HG03520 (cell line): Measurements from ENCODE around the gene DNAJB6.

ENCODE experiments used
- ATAC-seq: cut with Tn5 transposase; IDR thresholded peaks from one replicate; pipeline ENCODE4 v1.9.1; 2021; ENCODE audit warnings: mild to moderate bottlenecking, moderate library complexity; ENCODE audit not compliant: unreplicated experiment

Gene DNAJB6

DNA sequence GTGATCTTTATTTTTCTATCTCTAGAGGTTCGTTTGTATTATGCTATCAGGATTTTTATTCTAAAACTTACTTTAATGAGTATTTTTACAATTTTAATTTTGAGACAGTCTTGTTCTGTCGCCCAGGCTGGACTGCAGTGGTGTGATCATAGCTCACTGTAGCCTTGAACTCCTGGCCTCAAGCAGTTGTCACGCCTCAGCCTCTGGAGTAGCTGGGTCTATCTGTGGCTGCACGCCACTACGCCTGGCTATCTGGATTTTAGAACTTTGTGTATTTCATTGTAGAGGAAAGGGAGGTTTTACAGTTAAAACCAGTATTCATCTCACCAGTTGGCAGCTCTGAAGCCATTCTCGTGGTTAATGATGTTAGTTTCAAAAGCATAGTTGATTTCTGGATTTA, 25.9 kb downstream of the DNAJB6 start:
- ATAC-seq, result no peak

DNA sequence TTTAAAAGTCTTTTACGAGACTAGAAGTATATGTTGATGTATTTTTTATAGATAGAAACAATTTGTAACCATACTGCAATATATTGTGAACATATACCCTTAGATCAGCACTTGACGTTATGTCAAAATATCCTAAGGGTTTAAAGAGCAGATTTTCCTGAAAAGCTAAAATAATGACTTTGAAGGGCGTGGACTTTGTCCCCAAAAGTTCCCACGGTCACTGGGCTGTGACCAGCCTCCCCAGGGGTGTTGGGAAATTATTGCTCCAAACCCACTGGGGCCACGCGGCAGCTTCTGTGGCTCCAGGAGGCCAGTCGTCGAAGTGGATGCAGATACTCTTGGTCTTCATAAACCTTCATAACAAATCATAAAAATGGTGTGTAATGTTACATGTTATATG, 29.9 kb downstream of the DNAJB6 start:
- ATAC-seq, result no peak

DNA sequence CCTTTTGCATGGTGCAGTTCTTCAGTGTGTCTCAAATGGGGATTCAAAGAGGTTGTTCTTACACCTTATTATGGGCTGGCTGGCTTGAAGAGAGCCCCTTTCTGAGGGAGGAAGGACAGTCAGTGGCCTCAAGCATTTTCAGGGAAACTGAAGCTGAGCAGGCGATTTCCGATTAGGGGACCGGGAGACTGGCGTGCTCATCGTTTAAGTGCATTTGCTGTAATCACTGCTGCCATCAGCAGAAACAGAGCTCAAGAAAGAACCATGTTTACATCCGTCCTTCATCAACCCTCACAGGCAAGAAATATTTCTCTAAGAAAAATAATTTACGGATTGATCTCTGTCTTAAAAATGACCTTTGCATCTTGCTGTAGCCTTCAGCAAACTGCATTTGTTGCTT, 32.2 kb downstream of the DNAJB6 start:
- ATAC-seq, result no peak

DNA sequence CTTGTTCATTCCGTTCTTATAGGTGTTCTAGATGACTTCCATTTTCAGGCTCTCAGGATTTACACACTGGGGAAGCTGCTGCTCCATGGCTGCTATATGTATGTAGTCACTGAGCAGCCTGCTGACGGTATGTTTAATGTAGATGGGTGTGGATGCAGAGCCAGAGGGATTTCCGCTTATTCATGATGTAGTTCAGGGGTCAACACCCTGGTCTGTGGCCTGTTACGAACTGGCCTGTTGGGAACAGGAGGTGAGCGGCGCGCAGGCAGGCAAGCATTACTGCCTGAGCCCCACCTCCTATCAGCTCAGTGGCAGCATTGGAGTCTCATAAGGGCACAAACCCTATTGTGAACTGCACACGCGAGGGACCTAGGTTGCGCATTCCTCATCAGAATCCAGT, 33.9 kb downstream of the DNAJB6 start:
- no peak for ATAC-seq

DNA sequence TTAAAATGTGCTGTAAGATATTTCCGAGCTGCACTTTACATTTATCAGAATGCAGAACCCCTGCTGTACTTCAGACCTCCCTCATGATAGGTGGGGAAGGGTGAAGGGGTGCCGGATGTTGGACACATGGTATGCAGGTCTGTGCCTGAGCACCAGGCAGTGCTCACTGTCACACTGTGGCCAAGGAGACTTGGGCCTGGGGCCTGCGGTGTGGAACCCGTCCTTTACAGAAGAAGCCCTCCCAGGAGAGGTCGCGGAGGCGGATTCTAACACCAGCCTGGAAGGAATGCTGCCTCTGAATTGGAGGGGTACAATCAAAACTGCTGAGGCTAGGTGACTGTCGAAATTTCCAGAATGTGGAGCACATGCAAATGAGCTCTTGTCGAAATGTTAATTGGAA, 34.5 kb downstream of the DNAJB6 start:
- no peak for ATAC-seq

DNA sequence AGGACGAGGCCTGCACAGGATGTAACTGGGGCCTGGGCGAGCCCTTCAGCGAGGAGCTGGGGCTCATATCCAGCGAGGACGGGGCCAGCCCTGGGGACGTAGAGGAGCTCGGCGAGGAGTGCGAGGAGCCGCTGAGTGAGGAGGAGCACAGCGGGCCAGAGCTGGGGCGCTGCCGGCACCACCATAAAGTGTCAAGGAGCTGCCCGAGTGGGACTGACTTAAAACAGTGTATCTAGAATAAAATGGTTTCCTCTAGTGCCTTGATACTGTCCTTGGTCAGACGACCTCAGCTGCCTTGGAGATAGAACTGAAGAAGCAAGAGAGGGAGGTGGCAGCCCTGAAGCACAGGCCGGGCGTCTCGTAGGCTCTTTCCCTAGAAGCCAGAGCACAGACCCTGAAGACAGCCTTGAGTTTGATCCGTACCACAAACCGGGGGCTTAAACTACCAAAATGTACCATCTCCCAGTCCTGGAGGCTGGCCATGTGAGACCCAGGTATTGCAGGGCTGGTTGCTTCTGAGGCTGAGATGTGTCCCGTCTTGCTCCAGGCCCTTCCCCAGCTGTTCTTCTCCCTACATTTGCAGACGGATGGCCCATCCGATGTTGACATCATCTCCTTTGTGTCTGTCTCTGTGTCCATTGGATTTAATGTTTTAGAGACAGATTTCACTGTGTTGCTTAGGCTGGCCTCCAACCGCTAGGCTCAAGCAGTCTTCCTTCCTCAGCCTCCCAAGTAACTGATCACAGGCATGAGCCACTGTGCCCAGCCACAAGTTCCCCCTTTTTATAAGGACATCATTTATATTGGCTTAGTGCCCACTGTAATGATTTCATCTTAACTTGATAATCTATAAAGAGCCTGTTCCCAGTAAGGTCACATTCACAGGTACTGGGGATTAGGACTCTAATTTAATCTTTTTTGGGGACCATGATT, 35.8 kb downstream of the DNAJB6 start:
- ATAC-seq, result no peak

DNA sequence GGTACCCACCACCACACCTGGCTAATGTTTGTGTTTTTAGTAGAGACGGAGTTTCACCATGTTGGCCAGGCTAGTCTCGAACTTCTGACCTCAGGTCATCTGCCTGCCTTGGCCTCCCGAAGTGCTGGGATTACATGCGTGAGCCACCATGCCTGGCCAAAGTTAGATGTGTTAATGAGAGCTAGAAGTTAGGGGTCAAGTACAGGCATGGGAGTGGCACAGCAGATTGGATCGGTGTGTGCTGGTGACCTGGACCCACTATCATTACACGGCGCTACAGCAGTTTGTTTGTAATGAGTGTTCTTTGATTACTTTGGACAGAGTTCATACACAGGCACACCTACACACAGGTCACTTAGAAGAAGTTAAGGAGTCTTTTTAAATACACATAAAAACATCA, 36.7 kb downstream of the DNAJB6 start:
- ATAC-seq, result no peak

DNA sequence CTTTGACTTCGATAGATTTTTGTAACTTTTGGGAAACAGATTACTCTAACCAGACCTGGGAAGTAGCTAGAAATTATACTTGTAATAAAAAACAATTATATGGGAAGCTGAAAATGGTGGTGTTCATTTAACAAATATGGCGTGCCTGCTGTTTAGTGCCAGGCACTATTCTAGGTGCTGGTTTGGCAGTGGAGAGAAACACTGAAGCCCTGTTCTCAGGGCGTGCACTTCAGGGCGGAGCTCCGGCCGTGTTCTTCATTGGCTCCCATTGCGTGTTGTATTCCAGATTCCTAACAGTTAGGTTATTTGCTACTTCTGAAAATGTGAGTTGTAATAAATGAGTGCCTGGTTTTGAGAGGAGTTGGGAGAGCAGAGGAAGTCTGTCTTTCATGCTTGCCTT, 38.6 kb downstream of the DNAJB6 start:
- ATAC-seq, result no peak

DNA sequence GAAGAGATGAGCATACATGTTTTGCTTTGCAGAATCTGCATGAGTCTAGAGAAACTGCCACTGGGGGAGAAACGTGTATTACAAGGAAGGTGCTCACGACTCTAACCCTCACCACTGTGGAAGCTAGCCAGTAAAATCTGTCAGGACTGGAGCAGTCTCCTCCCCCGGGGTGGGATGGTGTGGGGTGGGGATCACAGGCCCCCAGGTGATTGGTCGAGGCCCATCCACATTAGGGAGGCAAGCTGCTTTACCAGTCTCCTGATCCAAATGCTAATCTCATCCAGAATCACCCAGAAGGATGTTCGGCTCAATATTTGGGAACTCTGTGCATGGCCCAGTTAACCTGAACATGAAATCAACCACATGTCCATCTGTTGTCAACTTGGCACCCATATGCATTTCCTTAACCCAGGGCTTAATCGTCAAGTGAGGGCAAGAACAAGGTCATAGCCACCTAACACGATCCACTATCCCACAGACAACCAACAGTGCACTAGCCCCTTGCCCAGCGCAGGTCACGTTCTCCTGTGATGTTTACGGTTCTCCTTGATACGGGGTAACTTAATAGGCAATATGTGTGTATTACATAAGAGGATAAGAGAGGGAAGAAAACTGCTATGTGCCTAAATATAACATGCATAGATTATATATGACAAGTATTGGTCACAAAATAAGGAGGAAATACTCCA, 40.8 kb downstream of the DNAJB6 start:
- ATAC-seq, result no peak

DNA sequence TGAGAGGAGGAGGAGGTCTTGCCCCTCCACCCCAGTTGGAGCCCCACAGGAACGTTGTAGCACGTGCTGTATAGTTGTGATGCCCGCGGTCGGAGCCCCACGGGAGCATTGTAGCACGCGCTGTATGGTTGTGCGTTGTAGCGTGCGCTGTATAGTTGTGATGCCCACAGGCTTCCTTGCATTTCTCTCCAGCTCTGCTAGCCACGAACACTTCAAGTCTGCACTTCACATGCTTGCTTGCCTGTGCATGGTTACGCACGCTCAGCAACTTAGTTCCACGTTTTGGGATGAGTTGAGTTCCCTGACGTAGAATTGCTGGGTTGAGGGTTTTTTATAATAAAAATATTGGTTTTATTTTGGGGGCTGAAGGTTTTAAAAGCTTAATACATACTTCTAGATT, 41.6 kb downstream of the DNAJB6 start:
- no peak for ATAC-seq

DNA sequence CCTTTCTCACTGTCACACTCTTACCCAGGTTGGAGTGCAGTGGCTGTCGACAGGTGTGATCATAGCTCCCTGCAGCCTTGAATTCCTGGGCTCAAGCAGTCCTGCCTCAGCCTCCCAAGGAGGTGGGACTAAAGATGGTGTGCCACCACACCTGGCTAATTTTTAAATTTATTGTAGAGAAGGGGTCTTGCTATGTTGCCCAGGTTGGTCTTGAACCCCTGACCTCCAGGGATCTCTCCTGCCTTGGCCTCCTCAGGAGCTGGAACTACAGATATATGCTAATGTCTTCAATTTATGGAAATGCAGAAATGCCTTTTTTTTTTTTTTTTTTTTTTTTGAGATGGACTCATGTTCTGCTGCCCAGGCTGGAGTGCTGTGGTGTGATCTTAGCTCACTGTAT, 42.7 kb downstream of the DNAJB6 start:
- ATAC-seq, result no peak

DNA sequence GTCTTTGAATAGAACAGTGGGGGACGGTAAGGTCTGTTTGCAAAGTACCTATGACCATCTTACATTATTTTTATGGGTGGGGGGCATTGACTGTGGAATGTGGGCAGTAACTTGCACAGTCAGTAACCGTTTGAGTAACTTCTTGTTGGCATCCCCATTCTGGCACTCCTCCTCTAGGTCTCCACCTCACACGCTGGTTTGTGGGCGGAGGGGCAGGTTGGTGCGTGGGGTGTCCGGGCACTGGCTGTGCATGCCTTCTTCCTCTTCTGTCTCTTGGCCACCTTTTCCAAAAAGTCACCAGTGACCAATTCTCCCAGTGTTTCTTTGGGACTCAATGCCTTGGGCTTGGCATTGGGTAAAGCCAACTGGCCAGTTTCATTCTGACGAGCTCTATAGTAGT, 43.6 kb downstream of the DNAJB6 start:
- ATAC-seq, result no peak

DNA sequence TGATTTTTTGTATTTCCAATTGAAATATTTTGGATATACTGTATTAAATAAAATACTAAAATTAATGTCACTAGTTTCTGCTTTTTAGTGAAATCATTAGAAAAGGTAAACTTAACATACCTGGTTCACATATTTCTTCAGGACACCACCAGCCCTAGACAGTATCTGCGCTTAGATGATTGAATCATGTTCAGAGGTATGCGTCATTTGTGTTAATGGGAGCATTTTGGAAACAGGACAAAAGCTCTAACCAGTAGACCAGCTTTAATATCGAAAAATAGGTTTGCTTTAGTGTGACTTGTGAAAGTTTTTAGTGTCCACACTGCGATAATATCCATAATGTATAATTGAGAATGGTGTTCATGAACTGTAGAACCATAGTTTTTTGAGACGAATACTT, 47.1 kb downstream of the DNAJB6 start:
- no peak for ATAC-seq

DNA sequence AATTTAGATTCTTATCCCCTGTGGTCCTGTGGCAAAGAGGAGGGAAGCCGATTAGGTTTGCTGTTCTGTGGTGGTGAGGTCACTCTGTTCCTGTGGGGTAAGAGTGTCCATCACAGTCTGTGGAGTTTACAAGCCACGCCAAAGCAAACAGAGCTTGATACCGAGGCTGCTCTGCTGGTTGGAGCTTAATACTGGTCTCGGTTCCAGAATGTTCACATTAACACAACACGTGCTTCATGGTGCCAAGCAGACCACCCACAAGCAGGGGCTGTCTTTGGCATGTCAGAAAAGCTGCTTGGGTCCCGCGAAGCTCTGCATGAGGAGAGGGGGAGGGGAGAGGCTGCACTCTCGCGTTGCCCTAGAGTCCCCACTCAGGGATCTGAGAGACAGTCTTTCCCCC, 47.5 kb downstream of the DNAJB6 start:
- ATAC-seq, result no peak

DNA sequence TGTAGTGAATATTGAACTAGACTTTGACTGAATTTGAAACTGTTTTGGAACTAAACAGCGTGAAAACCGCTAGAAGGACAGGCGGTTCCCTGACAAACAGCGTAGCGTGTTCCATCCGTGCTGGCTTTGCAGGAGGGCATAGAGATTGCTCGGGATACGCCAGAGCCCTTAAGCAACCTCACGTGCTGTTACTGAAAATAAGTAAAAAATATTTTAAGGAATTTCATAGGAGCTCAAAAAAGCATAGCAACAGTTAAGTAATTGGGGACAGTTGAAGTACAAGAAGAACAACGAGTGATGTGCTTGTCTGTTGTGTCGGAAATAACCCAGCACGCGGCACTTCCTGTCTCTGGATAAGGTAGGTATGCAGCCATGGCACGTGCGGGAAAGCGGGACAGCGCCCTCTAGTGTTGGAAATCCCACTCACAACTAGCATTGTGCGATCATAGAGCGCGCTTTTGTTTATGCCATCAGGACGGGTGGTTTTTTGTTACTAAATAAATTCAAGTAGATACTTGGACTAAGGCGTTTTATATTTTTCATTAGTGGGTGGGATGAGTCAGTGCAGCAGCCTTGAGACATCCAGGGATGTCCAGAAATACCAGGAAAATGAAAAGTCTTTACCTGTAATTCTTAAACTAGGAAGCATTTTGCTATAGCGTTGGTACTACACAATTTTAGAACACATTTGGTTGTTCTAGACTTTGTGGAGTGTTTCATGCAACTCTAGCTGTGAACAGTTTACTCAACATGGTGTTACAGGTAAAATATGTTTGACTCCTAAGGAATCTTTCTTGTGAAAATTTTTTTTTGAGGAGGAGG, 50.4 kb downstream of the DNAJB6 start:
- ATAC-seq, result peak; percentile 97

DNA sequence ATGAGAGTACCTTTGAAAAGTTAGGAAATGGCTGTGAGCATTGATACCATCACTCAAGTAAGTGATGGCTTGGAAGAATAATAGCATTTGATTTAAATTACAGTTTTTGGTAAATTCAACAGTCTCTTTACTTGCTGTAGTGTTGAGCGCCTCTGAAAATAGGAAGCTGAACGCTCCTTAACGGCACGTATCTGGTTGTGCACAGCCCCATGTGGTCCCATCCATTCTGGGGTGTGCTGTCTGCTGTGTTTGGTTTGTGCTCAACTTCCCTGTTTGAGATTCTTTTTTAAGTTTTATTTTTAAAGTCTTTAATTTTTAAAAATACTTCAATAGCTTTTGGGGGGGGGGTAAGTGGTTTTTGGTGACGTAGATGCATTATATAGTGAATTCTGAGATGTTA, 51.5 kb downstream of the DNAJB6 start:
- no peak for ATAC-seq

DNA sequence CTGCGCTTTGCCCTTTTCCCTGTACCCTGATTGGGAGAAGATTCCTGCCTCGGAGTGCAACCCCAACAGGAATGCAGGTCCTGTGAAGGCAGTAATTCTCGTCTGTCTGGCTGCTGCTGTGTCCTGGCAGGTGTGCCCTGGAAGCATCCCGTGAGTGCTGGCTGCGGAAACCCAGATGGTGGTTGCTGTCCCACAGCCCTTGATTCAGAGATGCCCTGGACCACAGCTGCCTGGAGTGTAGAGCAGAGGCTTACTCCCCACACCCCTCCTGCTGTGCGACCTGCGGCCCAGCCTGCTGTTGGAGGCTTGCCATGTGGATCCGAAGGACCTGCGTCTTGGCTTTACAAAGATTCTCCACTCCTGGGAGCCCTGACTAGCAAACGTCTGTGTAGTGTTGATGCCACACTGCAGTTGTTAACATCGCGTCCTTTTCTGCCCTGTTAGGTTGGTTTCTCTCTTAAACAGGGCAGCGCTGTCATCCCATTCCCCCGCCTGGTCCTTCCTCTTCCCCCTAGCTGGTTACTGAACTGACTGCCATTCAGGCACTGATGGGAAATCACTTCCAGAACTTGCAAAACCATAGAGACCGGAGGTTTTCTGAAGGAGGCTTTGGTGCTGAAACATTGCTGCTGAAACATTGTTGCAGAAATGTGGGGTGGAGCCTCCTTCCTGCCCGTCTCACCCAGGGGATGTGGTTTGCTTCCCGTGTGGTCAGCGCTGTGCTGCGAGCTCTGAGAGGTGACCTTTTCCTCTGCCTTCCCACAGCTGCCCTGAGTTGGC, 53.3 kb downstream of the DNAJB6 start:
- no peak for ATAC-seq

DNA sequence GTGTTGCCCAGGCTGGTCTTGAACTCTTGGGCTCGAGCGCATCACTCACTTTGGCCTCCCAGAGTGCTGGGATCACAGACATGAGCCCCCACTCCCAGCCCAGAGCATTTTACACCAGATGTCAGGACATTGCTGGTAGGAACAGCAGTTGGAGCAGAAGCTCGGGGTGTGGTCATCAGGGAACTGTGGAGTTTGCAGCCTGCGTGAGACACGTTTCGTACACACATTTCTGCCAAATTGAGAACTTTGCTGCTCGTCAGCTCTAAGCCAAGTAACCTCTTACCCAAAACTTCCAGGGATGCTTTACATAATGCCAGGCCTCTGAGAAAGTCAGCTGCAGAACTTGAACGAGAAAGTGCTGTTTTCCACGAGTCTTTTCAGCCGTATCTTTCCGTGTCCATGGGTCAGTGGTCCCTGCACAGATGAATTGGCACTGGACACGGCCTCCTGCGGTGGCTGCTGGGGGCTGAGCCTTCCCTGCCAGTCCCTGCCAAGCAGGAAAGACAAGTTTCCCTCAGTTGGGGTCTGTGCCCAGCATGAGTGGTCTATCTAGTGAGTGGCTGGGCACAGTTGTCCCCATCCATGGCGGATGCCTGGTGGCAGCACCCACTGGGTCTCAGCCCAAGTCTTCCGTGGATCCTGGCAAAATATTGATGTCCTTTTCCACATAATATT, 54.4 kb downstream of the DNAJB6 start:
- ATAC-seq, result no peak

DNA sequence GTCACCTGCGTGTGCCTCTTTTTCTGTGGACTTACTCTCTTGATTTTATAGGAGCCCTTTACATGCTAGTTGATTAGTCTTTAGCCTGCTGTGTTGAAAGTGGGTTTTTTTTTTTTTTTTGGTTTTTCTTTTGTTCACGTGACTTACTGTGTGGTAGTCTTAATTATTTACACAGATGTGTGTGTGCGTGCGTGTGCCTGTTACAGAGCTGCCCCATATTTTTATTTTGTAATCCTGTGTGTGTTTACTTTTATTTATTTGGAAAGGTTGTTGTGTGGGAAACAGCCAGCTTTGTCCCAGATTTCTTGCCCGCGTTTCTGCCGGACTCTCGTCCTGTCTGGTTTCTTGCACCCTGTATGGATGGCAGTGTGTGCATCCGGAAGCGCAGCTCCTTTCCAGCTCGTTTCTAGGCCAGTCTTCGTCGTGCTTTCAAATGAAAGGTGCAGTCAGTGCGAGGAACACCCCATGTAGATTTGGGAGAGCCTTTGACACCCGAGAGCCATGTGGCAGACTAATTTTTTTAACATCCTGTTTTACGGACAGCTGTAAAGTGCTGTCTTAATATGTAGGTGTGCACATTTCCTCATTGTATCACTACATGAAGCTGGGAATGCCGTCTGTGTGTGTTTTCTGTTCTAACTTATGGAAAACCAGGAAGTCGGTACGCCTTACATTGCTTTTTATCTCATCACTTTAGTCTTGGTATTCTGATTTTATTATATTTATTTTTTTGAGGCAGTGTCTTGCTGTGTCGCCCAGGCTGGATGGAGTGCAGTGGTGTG, 55.6 kb downstream of the DNAJB6 start:
- ATAC-seq, result no peak
